Fibroblast of lung (primary cell): Measurements from ENCODE around the gene TMEM117. TPM values are rescaled to one million over a fixed set of nuclear protein-coding genes. Genes with fewer than 3 reads are reported as not detected.

Source experiments
- DNase-seq, 2 donors: peaks; one replicate each; pipeline versions ENCODE4 v3.0.0 to v3.0.0-alpha.2; 2010; ENCODE audit warnings: low read depth in 2 of 2
- H2AFZ ChIP-seq: 2 replicates; pipeline ENCODE4 v1.5.1; 2012; ENCODE audit warnings: low read length, control low read depth, inconsistent platforms
- H3K27ac ChIP-seq: 2 replicates; pipeline ENCODE4 v1.5.1; 2011; ENCODE audit warnings: low read length, control low read depth; ENCODE audit not compliant: insufficient read depth
- H3K27me3 ChIP-seq: 2 replicates; pipeline ENCODE4 v1.5.1; 2011; ENCODE audit warnings: mild to moderate bottlenecking, low read length; ENCODE audit not compliant: control insufficient read depth, insufficient read depth
- H3K36me3 ChIP-seq: 2 replicates; pipeline ENCODE4 v1.5.1; 2011; ENCODE audit warnings: low read length; ENCODE audit not compliant: control insufficient read depth, insufficient read depth
- H3K4me1 ChIP-seq: 2 replicates; pipeline ENCODE4 v1.5.1; 2011; ENCODE audit warnings: low read length; ENCODE audit not compliant: control insufficient read depth, insufficient read depth; ENCODE audit errors: extremely low read depth
- H3K4me2 ChIP-seq: 2 replicates; pipeline ENCODE4 v1.5.1; 2011; ENCODE audit warnings: low read length, control low read depth; ENCODE audit not compliant: insufficient read depth; ENCODE audit errors: extremely low read depth
- H3K4me3 ChIP-seq, 4 experiments: fragments of 200-600 bp in 1 of 4; sonication (generic) in 1 of 4; replicated peaks in 1 of 4; 2 replicates each; pipeline ENCODE4 v1.5.1; 2011 to 2016; ENCODE audit warnings: low read length in 4 of 4, low read depth in 3 of 4, mild to moderate bottlenecking in 3 of 4, control low read depth in 2 of 4, inconsistent platforms in 1 of 4, mixed read lengths in 1 of 4; ENCODE audit not compliant: insufficient read depth in 1 of 4; ENCODE audit errors: control extremely low read depth in 1 of 4
- H3K79me2 ChIP-seq: 2 replicates; pipeline ENCODE4 v1.5.1; 2012; ENCODE audit warnings: mild to moderate bottlenecking, low read length, inconsistent platforms; ENCODE audit not compliant: control insufficient read depth, insufficient read depth
- H3K9ac ChIP-seq: 2 replicates; pipeline ENCODE4 v1.5.1; 2011; ENCODE audit warnings: mild to moderate bottlenecking, low read length, control low read depth; ENCODE audit not compliant: insufficient read depth
- H3K9me3 ChIP-seq: 2 replicates; pipeline ENCODE4 v1.5.1; 2012; ENCODE audit warnings: low read depth, low read length; ENCODE audit not compliant: control insufficient read depth, insufficient read depth
- H4K20me1 ChIP-seq: 2 replicates; pipeline ENCODE4 v1.5.1; 2011; ENCODE audit warnings: low read length; ENCODE audit not compliant: control insufficient read depth, insufficient read depth; ENCODE audit errors: extremely low read depth
- EZH2 ChIP-seq: IDR thresholded peaks from 2 replicates; pipeline ENCODE4 v1.5.1; 2012; ENCODE audit warnings: low read length, control low read depth, mild to moderate bottlenecking; ENCODE audit errors: missing control alignments
- polyA plus RNA-seq, 2 donors: library from polyadenylated mRNA; depleted of rRNA in 1 of 2; stranded (reverse) in 1 of 2; unstranded in 1 of 2; fragments of >200 nt; gene quantifications; 2 replicates each; pipeline ENCODE4 v1.2.1, GENCODE V29; 2011 to 2012; ENCODE audit warnings: missing spikeins in 1 of 2
- total RNA-seq: library from RNA; depleted of rRNA; stranded (reverse); fragments of >200 nt; gene quantifications from 2 replicates; pipeline ENCODE4 v1.2.1, GENCODE V29; 2014
- TF ChIP-seq, protein P1 (sequence below), 2 donors: IDR thresholded peaks in 1 of 2; conservative IDR thresholded peaks in 1 of 2; 1 replicate in 1 of 2; 2 replicates in 1 of 2; pipeline ENCODE4 v1.5.1; 2011 to 2012; ENCODE audit warnings: low read length in 2 of 2, control low read depth in 1 of 2, inconsistent platforms in 1 of 2, low read depth in 1 of 2, mild to moderate bottlenecking in 1 of 2

The TMEM117 gene
- total and polyA plus RNA-seq, 2 donors (not counting 1 experiment from before 2014, with no cell fraction given), result 7.6 to 7.8 TPM

DNA sequence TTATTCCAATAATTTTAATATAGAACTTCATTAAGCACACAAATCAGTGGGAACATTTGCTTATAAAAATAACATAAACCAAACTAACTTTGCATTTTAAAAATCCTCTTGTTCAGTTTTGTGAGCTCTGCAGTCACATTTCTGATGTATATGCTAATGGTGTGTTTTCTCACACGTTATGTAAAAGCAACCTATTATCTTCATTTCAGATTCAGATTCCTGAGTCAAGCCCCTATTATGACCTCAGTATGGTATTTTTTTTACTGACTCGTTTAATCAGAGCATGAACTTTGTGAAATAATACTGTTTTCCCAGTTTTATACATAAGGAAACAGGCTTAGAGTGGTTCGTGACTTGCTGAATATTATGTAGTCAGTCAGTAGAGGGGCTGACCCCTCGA, 394.0 kb downstream of the TMEM117 start:
- H3K27ac ChIP-seq, result no peak overlapping the region
- no peak overlapping the region for H3K9ac ChIP-seq
- H3K27me3 ChIP-seq, result no peaks in the 10 kb centered on the region
- no peaks in the 10 kb centered on the region for H3K79me2 ChIP-seq
- no peaks in the 10 kb centered on the region for H3K4me1 ChIP-seq
- TF ChIP-seq EZH2, result no peak
- TF ChIP-seq, protein P1, sequence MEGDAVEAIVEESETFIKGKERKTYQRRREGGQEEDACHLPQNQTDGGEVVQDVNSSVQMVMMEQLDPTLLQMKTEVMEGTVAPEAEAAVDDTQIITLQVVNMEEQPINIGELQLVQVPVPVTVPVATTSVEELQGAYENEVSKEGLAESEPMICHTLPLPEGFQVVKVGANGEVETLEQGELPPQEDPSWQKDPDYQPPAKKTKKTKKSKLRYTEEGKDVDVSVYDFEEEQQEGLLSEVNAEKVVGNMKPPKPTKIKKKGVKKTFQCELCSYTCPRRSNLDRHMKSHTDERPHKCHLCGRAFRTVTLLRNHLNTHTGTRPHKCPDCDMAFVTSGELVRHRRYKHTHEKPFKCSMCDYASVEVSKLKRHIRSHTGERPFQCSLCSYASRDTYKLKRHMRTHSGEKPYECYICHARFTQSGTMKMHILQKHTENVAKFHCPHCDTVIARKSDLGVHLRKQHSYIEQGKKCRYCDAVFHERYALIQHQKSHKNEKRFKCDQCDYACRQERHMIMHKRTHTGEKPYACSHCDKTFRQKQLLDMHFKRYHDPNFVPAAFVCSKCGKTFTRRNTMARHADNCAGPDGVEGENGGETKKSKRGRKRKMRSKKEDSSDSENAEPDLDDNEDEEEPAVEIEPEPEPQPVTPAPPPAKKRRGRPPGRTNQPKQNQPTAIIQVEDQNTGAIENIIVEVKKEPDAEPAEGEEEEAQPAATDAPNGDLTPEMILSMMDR (conservative IDR thresholded peaks at IDR 0.05 in 1 of 2, IDR thresholded peaks at IDR 0.05 in 1 of 2; ENCODE audit: low read depth in 1 of 2, low read length in 2 of 2), result no peak
- DNase-seq, result no peak
- H3K36me3 ChIP-seq, result no peaks in the 10 kb centered on the region
- H3K4me3 ChIP-seq, result no peak overlapping the region
- H3K4me2 ChIP-seq, result no peak overlapping the region
- H3K9me3 ChIP-seq, result no peaks in the 10 kb centered on the region
- no peaks in the 10 kb centered on the region for H4K20me1 ChIP-seq
- H2AFZ ChIP-seq, result no peak overlapping the region

- Histone ChIP-seq H3K36me3 (no peaks in the 10 kb centered on the region), H4K20me1 (no peaks in the 10 kb centered on the region), H3K4me3 (no peak overlapping the region), H3K4me1 (no peaks in the 10 kb centered on the region), H3K9ac (no peak overlapping the region), H3K9me3 (no peaks in the 10 kb centered on the region), H3K27ac (no peak overlapping the region), H3K4me2 (no peak overlapping the region), H2AFZ (no peak overlapping the region), H3K27me3 (no peaks in the 10 kb centered on the region), H3K79me2 (no peaks in the 10 kb centered on the region)
- TF ChIP-seq, protein P1 (conservative IDR thresholded peaks at IDR 0.05 in 1 of 2, IDR thresholded peaks at IDR 0.05 in 1 of 2; ENCODE audit: low read depth in 1 of 2, low read length in 2 of 2), result no peak
- TF ChIP-seq EZH2, result no peak
- no peak for DNase-seq
These were observed 399.8 kb downstream of the TMEM117 start for GRCh38 chr12:44235674-44236073.

- H2AFZ ChIP-seq, result no peak overlapping the region
- H3K79me2 ChIP-seq, result no peaks in the 10 kb centered on the region
- no peak overlapping the region for H3K4me3 ChIP-seq
- TF ChIP-seq, protein P1 (conservative IDR thresholded peaks at IDR 0.05 in 1 of 2, IDR thresholded peaks at IDR 0.05 in 1 of 2; ENCODE audit: low read depth in 1 of 2, low read length in 2 of 2), result no peak
- TF ChIP-seq EZH2, result no peak
- no peak overlapping the region for H3K4me2 ChIP-seq
- H3K27ac ChIP-seq, result no peak overlapping the region
- H4K20me1 ChIP-seq, result no peaks in the 10 kb centered on the region
- no peak overlapping the region for H3K9ac ChIP-seq
- no peak for DNase-seq
- no peaks in the 10 kb centered on the region for H3K27me3 ChIP-seq
- no peaks in the 10 kb centered on the region for H3K9me3 ChIP-seq
- no peaks in the 10 kb centered on the region for H3K36me3 ChIP-seq
- no peaks in the 10 kb centered on the region for H3K4me1 ChIP-seq
These were observed 404.3 kb downstream of the TMEM117 start for GRCh38 chr12:44240186-44240585.
